ENCODE results near the gene HIVEP3. TPM values are rescaled to one million over a fixed set of nuclear protein-coding genes. Genes with fewer than 3 reads are reported as not detected.

HIVEP3 gene
- total RNA-seq, 2 donors from 2014 or later = 4.7 to 5.8 TPM

GRCh38 chr1:41622859-41623732 is 295.6 kb downstream of the HIVEP3 start:
- TF ChIP-seq CTCF (IDR thresholded peaks at IDR 0.05) = no peak
- no peaks in the 10 kb centered on the region for H3K9me3 ChIP-seq
- H3K27me3 ChIP-seq = no peaks in the 10 kb centered on the region
- H3K4me1 ChIP-seq = peaks cover 0 to 11% of the 10 kb centered on the region in 2 donors
- H3K4me3 ChIP-seq = no peak overlapping the region
- H3K27ac ChIP-seq = no peak overlapping the region
- no peak for DNase-seq (ENCODE audit: low spot score)
- H3K36me3 ChIP-seq = no peaks in the 10 kb centered on the region

GRCh38 chr1:41622402-41622801 is 296.3 kb downstream of the HIVEP3 start:
- no peak for TF ChIP-seq CTCF (IDR thresholded peaks at IDR 0.05)
- Histone ChIP-seq H3K27ac (no peak overlapping the region), H3K27me3 (no peaks in the 10 kb centered on the region), H3K9me3 (no peaks in the 10 kb centered on the region), H3K4me3 (no peak overlapping the region), H3K36me3 (no peaks in the 10 kb centered on the region), H3K4me1 (peaks cover 0 to 18% of the 10 kb centered on the region in 2 donors)
- DNase-seq (ENCODE audit: low spot score) = no peak

GRCh38 chr1:41621791-41622190 is 296.9 kb downstream of the HIVEP3 start:
- Histone ChIP-seq H3K4me1 (peaks cover 0 to 20% of the 10 kb centered on the region in 2 donors), H3K4me3 (no peak overlapping the region), H3K27ac (no peak overlapping the region), H3K9me3 (no peaks in the 10 kb centered on the region), H3K27me3 (no peaks in the 10 kb centered on the region), H3K36me3 (no peaks in the 10 kb centered on the region)
- TF ChIP-seq CTCF (IDR thresholded peaks at IDR 0.05) = no peak
- no peak for DNase-seq (ENCODE audit: low spot score)

- no peak for TF ChIP-seq CTCF (IDR thresholded peaks at IDR 0.05)
- H3K36me3 ChIP-seq = no peaks in the 10 kb centered on the region
- no peaks in the 10 kb centered on the region for H3K9me3 ChIP-seq
- no peak overlapping the region for H3K27ac ChIP-seq
- H3K27me3 ChIP-seq = no peaks in the 10 kb centered on the region
- H3K4me3 ChIP-seq = no peak overlapping the region
- H3K4me1 ChIP-seq = peaks cover 0 to 20% of the 10 kb centered on the region in 2 donors
- no peak for DNase-seq (ENCODE audit: low spot score)
These were observed 297.5 kb downstream of the HIVEP3 start for GRCh38 chr1:41621256-41621655.

GRCh38 chr1:41620365-41621169 is 298.2 kb downstream of the HIVEP3 start:
- Histone ChIP-seq H3K9me3 (no peaks in the 10 kb centered on the region), H3K4me1 (peaks cover 0 to 20% of the 10 kb centered on the region in 2 donors), H3K36me3 (no peaks in the 10 kb centered on the region), H3K27ac (no peak overlapping the region), H3K4me3 (no peak overlapping the region), H3K27me3 (no peaks in the 10 kb centered on the region)
- no peak for TF ChIP-seq CTCF (IDR thresholded peaks at IDR 0.05)
- DNase-seq (ENCODE audit: low spot score) = no peak

All from right atrium auricular region (tissue), 2 donors.